ENCODE measurements around the gene BRD2.

Gene BRD2

GRCh38 chr6:33007831-33008400 is 39.5 kb downstream of the BRD2 start:
- peaks cover 5% of the 10 kb centered on the region for H3K27me3 ChIP-seq (replicated peaks; ENCODE audit: insufficient read depth, low read length)
- H3K4me2 ChIP-seq (ENCODE audit: low read depth, low read length): no peak overlapping the region
- no peaks in the 10 kb centered on the region for H3F3A ChIP-seq (ENCODE audit: insufficient read depth, low read length)
- no peaks in the 10 kb centered on the region for H3K9me2 ChIP-seq (replicated peaks; ENCODE audit: insufficient read depth, low read length)
- H3K79me2 ChIP-seq (ENCODE audit: low read length): no peaks in the 10 kb centered on the region
- H4K20me1 ChIP-seq (ENCODE audit: insufficient read depth, low read length): no peaks in the 10 kb centered on the region
- H2AFZ ChIP-seq (ENCODE audit: low read length): no peak overlapping the region
- no peak overlapping the region for H3K9ac ChIP-seq (ENCODE audit: low read length)
- DNase-seq: no peak
- TF ChIP-seq EZH2phosphoT487 (IDR thresholded peaks at IDR 0.05; ENCODE audit: low read length) (no peak), EZH2 (optimal IDR thresholded peaks at IDR 0.05; ENCODE audit: low read depth, low read length) (no peak), CTCF (IDR thresholded peaks at IDR 0.05; ENCODE audit: low read length) (no peak)
- H3K36me3 ChIP-seq (replicated peaks; ENCODE audit: insufficient read depth, low read length): no peaks in the 10 kb centered on the region
- no peak overlapping the region for H3K4me3 ChIP-seq (ENCODE audit: low read length)
- H3K4me1 ChIP-seq (ENCODE audit: low read length): no peaks in the 10 kb centered on the region
- H3K27ac ChIP-seq (ENCODE audit: low read length): no peak overlapping the region
- H3K9me3 ChIP-seq (replicated peaks; ENCODE audit: insufficient read depth, low read length): no peaks in the 10 kb centered on the region

DNA sequence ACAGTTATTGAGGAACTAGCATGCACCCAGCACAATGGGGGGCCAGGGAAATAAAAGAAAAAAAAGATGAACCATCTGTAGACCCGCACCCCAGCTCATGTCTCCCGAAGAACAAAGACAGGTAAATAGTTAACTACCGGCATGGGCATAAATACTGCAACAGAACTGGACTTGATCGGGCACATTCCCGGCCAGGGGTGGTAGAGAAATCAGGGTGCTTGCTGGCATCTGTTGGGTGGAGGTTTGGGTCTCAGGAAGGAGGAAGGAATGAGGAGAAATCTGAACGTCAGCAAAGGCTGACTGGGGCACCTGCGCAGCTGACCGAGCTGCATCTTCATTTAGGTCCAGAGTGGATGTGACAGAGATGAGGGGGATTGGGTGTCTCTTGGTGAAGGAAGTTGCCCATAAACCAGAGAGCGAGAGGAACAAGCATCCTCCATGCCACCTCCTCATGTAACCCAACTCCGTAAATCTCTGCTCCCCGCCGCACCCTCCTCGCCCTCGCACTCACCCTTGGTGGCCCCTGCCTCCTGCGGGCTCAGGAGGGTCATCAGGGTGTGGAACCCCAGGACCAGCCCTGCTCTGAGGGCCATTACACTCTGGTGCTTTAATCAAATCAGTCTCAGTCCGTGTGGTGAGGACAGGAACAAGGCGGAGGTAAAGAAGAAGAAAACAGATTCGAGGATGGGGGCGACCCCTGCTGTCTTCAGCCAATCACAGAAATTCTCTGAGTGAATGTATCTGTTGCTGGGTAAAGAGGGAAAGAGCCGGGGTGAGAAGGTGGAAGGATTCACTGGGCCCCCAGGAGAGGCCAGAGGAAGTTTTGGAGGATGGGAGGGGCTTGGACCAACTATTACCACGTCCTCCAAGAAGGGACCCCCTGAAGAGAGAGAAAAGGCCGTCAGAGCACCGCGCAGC is 40.8 kb downstream of the BRD2 start, which contains the start of gene HLA-DOA:
TSS of gene HLA-DOA (minus strand) at position 648 of the 918 bp plus-strand sequence.
- Histone ChIP-seq H2AFZ (ENCODE audit: low read length) (no peak within 1 kb of the TSS), H3K27ac (ENCODE audit: low read length) (no peak within 1 kb of the TSS), H3K9me2 (replicated peaks; ENCODE audit: insufficient read depth, low read length) (no peaks in the 10 kb centered on the region), H3K4me1 (ENCODE audit: low read length) (no peaks in the 10 kb centered on the region), H3K4me3 (ENCODE audit: low read length) (no peak within 1 kb of the TSS), H3K79me2 (ENCODE audit: low read length) (no peaks in the 10 kb centered on the region), H3K27me3 (replicated peaks; ENCODE audit: insufficient read depth, low read length) (peaks cover 15% of the 10 kb centered on the region), H3K4me2 (ENCODE audit: low read depth, low read length) (no peak within 1 kb of the TSS), H3K36me3 (replicated peaks; ENCODE audit: insufficient read depth, low read length) (no peaks in the 10 kb centered on the region), H3K9me3 (replicated peaks; ENCODE audit: insufficient read depth, low read length) (no peaks in the 10 kb centered on the region), H3K9ac (ENCODE audit: low read length) (no peak within 1 kb of the TSS), H4K20me1 (ENCODE audit: insufficient read depth, low read length) (no peaks in the 10 kb centered on the region), H3F3A (ENCODE audit: insufficient read depth, low read length) (no peaks in the 10 kb centered on the region)
- TF ChIP-seq EZH2 (optimal IDR thresholded peaks at IDR 0.05; ENCODE audit: low read depth, low read length) (no peak), CTCF (IDR thresholded peaks at IDR 0.05; ENCODE audit: low read length) (no peak), EZH2phosphoT487 (IDR thresholded peaks at IDR 0.05; ENCODE audit: low read length) (no peak)
- DNase-seq: no peak

DNA sequence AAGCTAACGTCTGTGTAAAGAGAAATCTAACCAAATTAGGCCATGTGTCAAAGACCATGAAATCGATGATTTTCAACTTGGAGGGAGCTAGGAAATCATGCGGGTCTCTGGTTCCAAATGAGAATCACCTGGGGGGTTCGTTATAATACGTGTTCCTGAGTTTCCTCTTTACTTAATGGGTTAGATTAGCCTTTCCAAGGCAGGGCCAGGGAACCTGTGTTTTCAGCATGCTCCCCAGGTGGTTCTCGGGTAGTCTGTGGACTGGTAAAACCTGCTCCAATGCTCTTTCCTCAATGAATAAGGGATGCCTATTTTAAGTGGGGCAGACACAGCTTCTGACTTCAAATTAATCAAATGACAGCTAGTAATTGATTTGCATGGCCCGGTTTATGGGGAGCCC is 42.0 kb downstream of the BRD2 start:
- Histone ChIP-seq H3K27ac (ENCODE audit: low read length) (no peak overlapping the region), H3K4me3 (ENCODE audit: low read length) (no peak overlapping the region), H3F3A (ENCODE audit: insufficient read depth, low read length) (no peaks in the 10 kb centered on the region), H2AFZ (ENCODE audit: low read length) (no peak overlapping the region), H3K27me3 (replicated peaks; ENCODE audit: insufficient read depth, low read length) (peaks cover 15% of the 10 kb centered on the region), H4K20me1 (ENCODE audit: insufficient read depth, low read length) (no peaks in the 10 kb centered on the region), H3K9me2 (replicated peaks; ENCODE audit: insufficient read depth, low read length) (no peaks in the 10 kb centered on the region), H3K9me3 (replicated peaks; ENCODE audit: insufficient read depth, low read length) (no peaks in the 10 kb centered on the region), H3K79me2 (ENCODE audit: low read length) (no peaks in the 10 kb centered on the region), H3K36me3 (replicated peaks; ENCODE audit: insufficient read depth, low read length) (no peaks in the 10 kb centered on the region), H3K4me2 (ENCODE audit: low read depth, low read length) (no peak overlapping the region), H3K4me1 (ENCODE audit: low read length) (no peaks in the 10 kb centered on the region), H3K9ac (ENCODE audit: low read length) (no peak overlapping the region)
- TF ChIP-seq CTCF (IDR thresholded peaks at IDR 0.05; ENCODE audit: low read length): no peak
- TF ChIP-seq EZH2 (optimal IDR thresholded peaks at IDR 0.05; ENCODE audit: low read depth, low read length): no peak
- no peak for TF ChIP-seq EZH2phosphoT487 (IDR thresholded peaks at IDR 0.05; ENCODE audit: low read length)
- no peak for DNase-seq
